Upper lobe of left lung (tissue), 6 donors: Measurements from ENCODE around the gene VWA1. TPM values are rescaled to one million over a fixed set of nuclear protein-coding genes. Genes with fewer than 3 reads are reported as not detected.

Experiments
- ATAC-seq, 2 donors: fragments of 200-7000 bp; cut with Tn5 transposase; one replicate each; pipeline ENCODE4 v1.9.1; 2022; ENCODE audit warnings: mild to moderate bottlenecking in 2 of 2, moderate library complexity in 2 of 2; ENCODE audit not compliant: low FRiP score in 2 of 2
- DNase-seq, 2 donors: peaks; one replicate each; pipeline ENCODE4 v3.0.0-alpha.2; 2019 to 2020
- H3K27ac ChIP-seq, 4 donors: fragments of 200-600 bp; sonication (generic); one replicate each; pipeline ENCODE4 v1.5.1; 2016 to 2019
- H3K27me3 ChIP-seq, 4 donors: fragments of 200-600 bp; sonication (generic); one replicate each; pipeline ENCODE4 v1.5.1; 2017 to 2019
- H3K36me3 ChIP-seq, 4 donors: fragments of 200-600 bp; sonication (generic); one replicate each; pipeline ENCODE4 v1.5.1; 2016 to 2019
- H3K4me1 ChIP-seq, 4 donors: fragments of 200-600 bp; sonication (generic); one replicate each; pipeline ENCODE4 v1.5.1; 2018 to 2019
- H3K4me3 ChIP-seq, 4 donors: fragments of 200-600 bp; sonication (generic); one replicate each; pipeline ENCODE4 v1.5.1; 2017 to 2019; ENCODE audit warnings: mild to moderate bottlenecking in 2 of 4, moderate library complexity in 1 of 4
- H3K9me3 ChIP-seq, 4 donors: fragments of 200-600 bp; sonication (generic); one replicate each; pipeline ENCODE4 v1.5.1; 2018 to 2019
- EP300 ChIP-seq, 4 donors: sonication (generic); formaldehyde crosslinking; IDR thresholded peaks; one replicate each; pipeline ENCODE4 v1.5.1; 2017; ENCODE audit warnings: antibody characterized with exemption in 4 of 4, control low read depth in 2 of 4
- POLR2A ChIP-seq, 4 donors: fragments of 450-650 bp; IDR thresholded peaks; one replicate each; pipeline ENCODE4 v1.5.1; 2016 to 2017; ENCODE audit warnings: antibody characterized with exemption in 4 of 4, mild to moderate bottlenecking in 2 of 4
- POLR2AphosphoS5 ChIP-seq, 2 donors: sonication (generic); formaldehyde crosslinking; IDR thresholded peaks; one replicate each; pipeline ENCODE4 v1.5.1; 2017; ENCODE audit warnings: antibody characterized with exemption in 2 of 2
- WGBS, 2 donors: methylation state at CpG; one replicate each; pipeline ENCODE4 v1.1.5; 2017 to 2018; 5-methylcytosine and 5-hydroxymethylcytosine counted together
- total RNA-seq, 6 donors: library from RNA; depleted of rRNA in 4 of 6; stranded (reverse); fragments of >200 nt in 4 of 6; gene quantifications; one replicate each; pipeline versions ENCODE4 v1.1.0 to v1.2.1, GENCODE V29; 2016 to 2021
- TF ChIP-seq, protein P1 (sequence below), 6 experiments: fragments of 450-650 bp in 4 of 6; fragments of 200-600 bp in 2 of 6; sonication (generic) in 2 of 6; IDR thresholded peaks; one replicate each; pipeline ENCODE4 v1.5.1; 2016 to 2019; ENCODE audit warnings: antibody characterized with exemption in 6 of 6
- donor health status: DM: no; HTN: no; CAD: no; lungs with moderate emphysema.
- donor health status: DM: no; HTN: yes; CAD: no; lungs with severe emphysema.

Gene VWA1
- total RNA-seq, 6 donors from 2014 or later, result 41.8 to 108 (median 62.5) TPM

GRCh38 chr1:1418464-1419362 lies 16.8 kb upstream of the VWA1 start:
- DNase-seq (peak in 1 of 2 donors; percentile 78), ATAC-seq (peak in 1 of 2 donors; percentile 11)
- Histone ChIP-seq H3K27ac (peak overlapping the region in 2 of 4 donors; percentile 80 to 83), H3K9me3 (no peaks in the 10 kb centered on the region), H3K36me3 (no peaks in the 10 kb centered on the region), H3K4me3 (peak overlapping the region in 1 of 4 donors; percentile 46), H3K27me3 (no peaks in the 10 kb centered on the region), H3K4me1 (peaks cover 0 to 38% (median 20%) of the 10 kb centered on the region in 4 donors)
- 88 to 90% methylated on average over 20 to 25 of the region's 26 CpGs for WGBS, 2 donors
- TF ChIP-seq EP300 (IDR thresholded peaks at IDR 0.05) (no peak), POLR2AphosphoS5 (IDR thresholded peaks at IDR 0.05) (no peak), POLR2A (IDR thresholded peaks at IDR 0.05) (no peak)
- TF ChIP-seq, protein P1, sequence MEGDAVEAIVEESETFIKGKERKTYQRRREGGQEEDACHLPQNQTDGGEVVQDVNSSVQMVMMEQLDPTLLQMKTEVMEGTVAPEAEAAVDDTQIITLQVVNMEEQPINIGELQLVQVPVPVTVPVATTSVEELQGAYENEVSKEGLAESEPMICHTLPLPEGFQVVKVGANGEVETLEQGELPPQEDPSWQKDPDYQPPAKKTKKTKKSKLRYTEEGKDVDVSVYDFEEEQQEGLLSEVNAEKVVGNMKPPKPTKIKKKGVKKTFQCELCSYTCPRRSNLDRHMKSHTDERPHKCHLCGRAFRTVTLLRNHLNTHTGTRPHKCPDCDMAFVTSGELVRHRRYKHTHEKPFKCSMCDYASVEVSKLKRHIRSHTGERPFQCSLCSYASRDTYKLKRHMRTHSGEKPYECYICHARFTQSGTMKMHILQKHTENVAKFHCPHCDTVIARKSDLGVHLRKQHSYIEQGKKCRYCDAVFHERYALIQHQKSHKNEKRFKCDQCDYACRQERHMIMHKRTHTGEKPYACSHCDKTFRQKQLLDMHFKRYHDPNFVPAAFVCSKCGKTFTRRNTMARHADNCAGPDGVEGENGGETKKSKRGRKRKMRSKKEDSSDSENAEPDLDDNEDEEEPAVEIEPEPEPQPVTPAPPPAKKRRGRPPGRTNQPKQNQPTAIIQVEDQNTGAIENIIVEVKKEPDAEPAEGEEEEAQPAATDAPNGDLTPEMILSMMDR (IDR thresholded peaks at IDR 0.05), result no peak

GRCh38 chr1:1419363-1419812 lies 16.1 kb upstream of the VWA1 start:
- TF ChIP-seq, protein P1 (IDR thresholded peaks at IDR 0.05), result no peak
- TF ChIP-seq EP300 (IDR thresholded peaks at IDR 0.05), result no peak
- TF ChIP-seq POLR2AphosphoS5 (IDR thresholded peaks at IDR 0.05), result no peak
- no peak for TF ChIP-seq POLR2A (IDR thresholded peaks at IDR 0.05)
- no peaks in the 10 kb centered on the region for H3K27me3 ChIP-seq
- peak overlapping the region in 3 of 4 donors; percentile 46 to 61 (median 57) for H3K4me3 ChIP-seq
- H3K4me1 ChIP-seq, result peaks cover 0 to 38% (median 20%) of the 10 kb centered on the region in 4 donors
- peak overlapping the region; percentile 38 to 83 (median 76) for H3K27ac ChIP-seq
- peak in 1 of 2 donors; percentile 37 for DNase-seq
- no peaks in the 10 kb centered on the region for H3K36me3 ChIP-seq
- H3K9me3 ChIP-seq, result no peaks in the 10 kb centered on the region
- peak; percentile 9 to 38 for ATAC-seq
- WGBS, 2 donors, result 77% methylated on average over 15 of the region's 21 CpGs; no CpG with 5 or more reads in 1 of the 2 donors

DNA sequence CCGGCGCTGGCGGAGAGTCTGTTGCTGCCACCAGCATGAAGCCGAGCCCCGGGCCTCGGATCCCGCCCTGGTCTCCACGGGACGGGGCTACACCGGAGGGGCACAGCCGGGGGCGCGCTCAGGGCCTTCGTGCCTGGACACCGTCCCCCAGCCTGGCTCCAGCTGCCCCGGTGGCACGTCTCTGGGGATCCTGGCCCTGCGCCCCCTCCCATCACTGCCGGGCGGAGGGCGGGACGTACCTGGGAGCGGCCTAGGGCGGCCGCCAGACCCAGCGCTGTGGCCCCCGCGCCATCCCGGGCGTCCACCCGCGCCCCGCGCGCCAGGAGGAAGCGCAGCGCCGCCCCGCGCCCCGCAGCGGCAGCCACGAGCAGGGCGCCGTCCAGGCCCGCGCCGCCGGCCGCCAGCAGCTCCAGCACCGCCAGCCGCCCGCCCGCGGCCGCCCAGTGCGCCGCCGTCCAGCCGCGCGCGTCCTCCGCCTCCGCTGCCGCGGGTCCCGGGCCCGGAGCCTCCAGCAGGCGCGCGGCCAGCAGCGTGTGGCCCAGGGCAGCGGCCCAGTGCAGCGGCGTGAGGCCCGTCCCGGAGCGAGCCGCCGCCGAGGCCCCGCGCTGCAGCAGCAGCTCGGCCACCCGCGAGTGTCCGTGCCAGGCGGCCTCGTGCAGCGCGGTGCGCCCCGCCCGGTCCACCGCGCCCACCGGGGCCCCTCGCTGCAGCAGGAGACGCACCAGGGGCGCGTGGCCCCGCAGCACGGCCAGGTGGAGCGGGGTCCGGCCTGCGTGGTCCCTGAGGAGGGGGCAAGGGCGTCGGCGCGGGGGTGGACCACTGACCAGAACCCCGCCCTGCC lies 15.5 kb upstream of the VWA1 start:
- Histone ChIP-seq H3K36me3 (no peaks in the 10 kb centered on the region), H3K4me3 (peak overlapping the region in 3 of 4 donors; percentile 57 to 61 (median 59)), H3K27ac (peak overlapping the region; percentile 60 to 84 (median 76)), H3K27me3 (no peaks in the 10 kb centered on the region), H3K4me1 (peaks cover 0 to 38% (median 20%) of the 10 kb centered on the region in 4 donors), H3K9me3 (no peaks in the 10 kb centered on the region)
- TF ChIP-seq POLR2AphosphoS5 (IDR thresholded peaks at IDR 0.05) (no peak), POLR2A (IDR thresholded peaks at IDR 0.05) (peak in 1 of 4 donors; percentile 8), EP300 (IDR thresholded peaks at IDR 0.05) (no peak)
- TF ChIP-seq, protein P1 (IDR thresholded peaks at IDR 0.05), result peak in 2 of 6 experiments; percentile 26 to 48
- ATAC-seq (peak in 1 of 2 donors; percentile 82), DNase-seq (peak in 1 of 2 donors; percentile 91)
- 36% methylated on average over 32 of the region's 112 CpGs; no CpG with 5 or more reads in 1 of the 2 donors for WGBS, 2 donors

DNA sequence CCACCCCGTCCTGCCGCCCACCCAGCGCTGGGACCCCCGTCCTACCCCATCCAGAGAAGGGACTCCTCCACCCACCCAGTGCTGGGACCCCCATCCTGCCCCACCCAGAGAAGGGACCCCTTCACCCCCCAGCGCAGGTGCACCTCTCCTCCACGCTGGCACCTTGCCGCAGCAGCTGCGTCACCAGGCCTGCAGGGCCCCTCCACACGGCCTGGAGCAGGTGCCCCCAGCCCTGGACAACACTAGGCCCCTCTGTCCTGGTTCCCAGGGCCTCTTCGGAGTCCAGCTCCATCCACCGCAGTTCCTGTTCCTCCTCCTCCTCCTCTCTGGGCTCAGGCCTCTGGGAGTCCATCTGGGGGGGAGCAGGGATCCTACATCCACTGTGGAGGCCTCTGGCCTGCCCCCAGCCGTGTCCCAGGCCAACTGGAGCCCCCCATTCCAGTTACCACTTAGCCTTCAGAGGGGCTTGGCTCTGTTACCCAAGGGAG lies 14.8 kb upstream of the VWA1 start:
- no peaks in the 10 kb centered on the region for H3K36me3 ChIP-seq
- 52 to 86% methylated on average over 3 to 8 of the region's 12 CpGs for WGBS, 2 donors
- H3K27me3 ChIP-seq, result no peaks in the 10 kb centered on the region
- no peaks in the 10 kb centered on the region for H3K9me3 ChIP-seq
- TF ChIP-seq, protein P1 (IDR thresholded peaks at IDR 0.05), result peak in 1 of 6 experiments; percentile 1
- TF ChIP-seq EP300 (IDR thresholded peaks at IDR 0.05), result no peak
- ATAC-seq (peak; percentile 14 to 43), DNase-seq (peak in 1 of 2 donors; percentile 82)
- H3K27ac ChIP-seq, result peak overlapping the region; percentile 60 to 84 (median 79)
- H3K4me3 ChIP-seq, result peak overlapping the region in 3 of 4 donors; percentile 57 to 61 (median 59)
- H3K4me1 ChIP-seq, result peaks cover 0 to 38% (median 20%) of the 10 kb centered on the region in 4 donors
